Lower leg skin (tissue), 4 donors: Measurements from ENCODE around the gene RPL10. TPM values are rescaled to one million over a fixed set of nuclear protein-coding genes. Genes with fewer than 3 reads are reported as not detected.

ENCODE experiments used
- DNase-seq, 2 donors: peaks; one replicate each; pipeline ENCODE4 v3.0.0-alpha.2; 2019; ENCODE audit warnings: low spot score in 2 of 2
- H3K4me3 ChIP-seq: fragments of 200-600 bp; sonication (generic); 2 replicates; pipeline ENCODE4 v1.5.1; 2017; ENCODE audit warnings: mild to moderate bottlenecking, low read depth; ENCODE audit not compliant: poor library complexity, severe bottlenecking
- POLR2A ChIP-seq, 2 donors: fragments of 450-650 bp; IDR thresholded peaks; one replicate each; pipeline ENCODE4 v1.6.1; 2016 to 2017; ENCODE audit warnings: antibody characterized with exemption in 2 of 2, mild to moderate bottlenecking in 1 of 2, moderate library complexity in 1 of 2
- WGBS, 2 donors: methylation state at CpG; one replicate each; pipeline ENCODE4 v1.1.5; 2018; 5-methylcytosine and 5-hydroxymethylcytosine counted together
- intact Hi-C: fragments of 100-400 bp; cut with DNase I; formaldehyde crosslinking; loops from one replicate; pipeline ENCODE4 v1.15.0; 2023; ENCODE audit warnings: low total_unique reads
- total RNA-seq, 4 donors: library from RNA; depleted of rRNA; stranded (reverse); fragments of >200 nt; gene quantifications; one replicate each; pipeline ENCODE4 v1.1.0, GENCODE V29; 2016
- TF ChIP-seq, protein P1 (sequence below), 3 donors: fragments of 450-650 bp; IDR thresholded peaks; one replicate each; pipeline ENCODE4 v1.5.1; 2016; ENCODE audit warnings: antibody characterized with exemption in 3 of 3, mild to moderate bottlenecking in 3 of 3, moderate library complexity in 2 of 3

The RPL10 gene
- total RNA-seq, 4 donors from 2014 or later, result 3,266 to 8,500 (median 5,564) TPM

DNA sequence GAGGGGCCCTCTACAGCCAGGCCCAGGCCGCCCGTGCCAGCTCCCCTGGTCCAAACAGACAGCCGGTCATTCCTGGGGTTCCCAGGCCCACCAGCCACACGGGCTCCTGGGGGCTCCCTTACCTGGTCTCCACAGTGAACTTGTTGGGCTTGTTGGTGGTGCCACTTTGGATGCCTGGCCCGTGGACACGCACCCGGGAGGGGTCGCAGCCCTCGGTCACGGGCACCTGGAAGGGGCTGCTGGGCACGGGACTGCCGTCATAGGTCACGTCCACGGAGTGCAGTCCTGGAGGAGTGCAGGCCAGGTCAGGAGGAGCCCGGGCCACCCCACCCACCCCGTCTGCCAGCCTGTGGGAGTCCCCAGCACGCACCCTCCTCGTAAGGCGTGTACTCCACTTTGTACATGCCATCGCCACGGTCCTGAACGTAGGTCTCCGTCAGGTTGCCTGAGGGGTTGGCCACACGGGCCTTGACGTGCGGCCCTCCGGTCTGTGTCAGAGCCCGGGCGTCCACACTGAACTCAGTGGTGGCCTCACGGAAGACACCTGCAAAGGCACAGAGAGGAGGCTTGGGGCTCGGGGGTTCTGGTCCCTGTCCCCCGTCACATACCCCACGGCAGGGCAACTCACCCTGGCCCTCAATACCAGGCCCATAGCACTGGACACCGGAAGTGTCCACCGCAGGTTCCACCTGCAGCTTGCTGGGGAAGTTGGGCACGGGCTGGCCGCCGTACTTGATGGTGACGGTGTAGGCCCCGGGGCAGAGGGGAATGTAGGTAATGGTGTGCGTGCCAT, 38.6 kb upstream of the RPL10 start:
- H3K4me3 ChIP-seq, result no peak overlapping the region
- 91% methylated on average over 10 to 39 of the region's 41 CpGs for WGBS, 2 donors
- intact Hi-C loops, result no loop called here
- DNase-seq, result no peak
- TF ChIP-seq, protein P1, sequence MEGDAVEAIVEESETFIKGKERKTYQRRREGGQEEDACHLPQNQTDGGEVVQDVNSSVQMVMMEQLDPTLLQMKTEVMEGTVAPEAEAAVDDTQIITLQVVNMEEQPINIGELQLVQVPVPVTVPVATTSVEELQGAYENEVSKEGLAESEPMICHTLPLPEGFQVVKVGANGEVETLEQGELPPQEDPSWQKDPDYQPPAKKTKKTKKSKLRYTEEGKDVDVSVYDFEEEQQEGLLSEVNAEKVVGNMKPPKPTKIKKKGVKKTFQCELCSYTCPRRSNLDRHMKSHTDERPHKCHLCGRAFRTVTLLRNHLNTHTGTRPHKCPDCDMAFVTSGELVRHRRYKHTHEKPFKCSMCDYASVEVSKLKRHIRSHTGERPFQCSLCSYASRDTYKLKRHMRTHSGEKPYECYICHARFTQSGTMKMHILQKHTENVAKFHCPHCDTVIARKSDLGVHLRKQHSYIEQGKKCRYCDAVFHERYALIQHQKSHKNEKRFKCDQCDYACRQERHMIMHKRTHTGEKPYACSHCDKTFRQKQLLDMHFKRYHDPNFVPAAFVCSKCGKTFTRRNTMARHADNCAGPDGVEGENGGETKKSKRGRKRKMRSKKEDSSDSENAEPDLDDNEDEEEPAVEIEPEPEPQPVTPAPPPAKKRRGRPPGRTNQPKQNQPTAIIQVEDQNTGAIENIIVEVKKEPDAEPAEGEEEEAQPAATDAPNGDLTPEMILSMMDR (IDR thresholded peaks at IDR 0.05), result no peak
- no peak for TF ChIP-seq POLR2A (IDR thresholded peaks at IDR 0.05)

DNA sequence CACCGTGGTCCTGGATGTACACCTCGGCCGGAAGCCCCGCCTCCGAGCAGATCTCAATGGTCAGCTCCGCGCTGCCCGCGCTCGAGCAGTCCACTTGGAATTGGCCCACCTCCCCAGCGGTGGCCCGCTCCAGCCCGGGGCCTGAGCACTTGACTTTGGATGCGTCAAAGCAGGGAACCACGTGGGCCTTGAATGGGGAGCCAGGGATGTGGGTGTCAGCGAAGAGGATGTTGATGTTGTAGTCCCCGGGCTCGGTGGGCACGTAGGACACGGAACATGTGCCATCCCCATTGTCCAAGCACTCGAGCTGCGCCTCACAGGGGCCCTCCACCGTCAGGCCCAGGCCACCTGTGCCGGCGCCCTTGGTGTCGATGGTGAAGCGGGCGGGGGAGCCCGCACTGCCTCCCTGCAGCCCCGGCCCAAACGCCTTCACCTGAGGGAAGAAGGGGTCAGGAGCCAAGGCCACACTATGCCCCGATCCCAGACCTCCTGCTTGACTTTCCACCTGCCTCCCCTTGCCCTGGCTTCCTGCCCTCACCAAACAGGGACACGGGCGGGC, 37.9 kb upstream of the RPL10 start:
- no peak overlapping the region for H3K4me3 ChIP-seq
- intact Hi-C loops, result no loop called here
- 84 to 90% methylated on average over 12 to 31 of the region's 34 CpGs for WGBS, 2 donors
- DNase-seq, result no peak
- no peak for TF ChIP-seq POLR2A (IDR thresholded peaks at IDR 0.05)
- TF ChIP-seq, protein P1 (IDR thresholded peaks at IDR 0.05), result no peak

DNA sequence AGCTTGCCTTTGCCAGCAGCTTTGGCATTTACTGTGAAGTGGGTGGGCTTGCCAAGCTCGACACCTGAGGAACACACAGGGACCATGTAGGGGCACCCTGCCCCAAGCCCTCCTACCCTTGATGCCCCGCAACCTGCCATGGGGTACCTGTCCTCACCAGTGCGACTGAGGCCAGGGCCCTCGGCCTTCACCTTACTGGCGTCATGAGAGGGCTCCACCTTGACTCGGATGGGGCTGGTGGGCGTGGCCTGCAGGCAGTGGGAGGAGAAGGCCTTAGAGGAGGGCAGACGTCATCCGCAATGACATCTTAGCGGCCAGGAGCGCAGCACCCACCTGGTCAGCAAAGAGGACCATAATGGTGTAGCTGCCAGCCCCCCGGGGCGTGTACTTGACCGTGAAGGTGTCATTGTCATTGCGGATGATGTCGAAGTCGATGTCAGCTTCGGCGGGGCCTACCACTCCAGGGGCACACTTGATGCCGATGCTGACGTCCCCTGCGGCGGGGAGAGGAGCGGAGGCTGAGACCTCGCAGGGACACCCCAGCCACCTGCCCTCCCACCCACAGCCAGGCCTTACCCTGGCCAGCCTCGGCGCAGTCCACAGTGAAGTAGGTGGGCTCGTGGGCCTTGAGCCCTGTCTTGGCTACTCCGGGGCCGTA, 36.0 kb upstream of the RPL10 start:
- intact Hi-C loops, result no loop called here

DNA sequence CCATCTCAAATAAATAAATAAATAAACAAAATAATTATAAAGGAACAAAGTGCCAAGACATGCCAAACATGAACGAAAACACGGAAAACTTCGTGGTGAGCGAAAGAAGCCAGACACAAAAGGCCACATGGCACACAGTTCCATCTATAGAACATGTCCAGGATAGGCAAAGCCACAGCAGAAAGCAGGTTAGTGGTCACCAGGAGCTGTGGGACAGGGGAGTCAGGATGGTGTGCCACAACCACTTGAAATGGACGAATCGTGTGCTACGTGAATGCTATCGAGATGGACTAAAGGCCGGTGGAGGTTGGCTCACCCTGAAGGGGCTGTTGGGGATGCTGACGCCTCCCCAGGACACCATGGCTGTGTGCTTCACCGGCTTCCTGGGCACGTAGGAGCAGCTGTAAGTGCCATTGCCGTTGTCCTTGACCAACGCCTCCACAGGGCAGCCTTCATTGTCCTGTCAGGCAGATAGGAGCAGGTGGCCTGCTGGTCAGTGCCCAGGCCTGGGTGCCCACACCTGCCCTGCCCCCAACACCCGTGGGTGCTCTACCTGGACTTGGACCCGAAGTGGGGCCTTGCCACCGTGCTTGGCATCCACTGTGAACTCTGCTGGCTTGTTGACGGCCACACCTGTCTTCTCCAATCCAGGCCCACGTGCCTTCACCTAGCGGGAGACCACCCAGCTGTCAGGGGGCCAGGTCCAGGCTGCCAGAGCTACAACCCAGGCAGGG, 34.3 kb upstream of the RPL10 start:
- no peak for TF ChIP-seq POLR2A (IDR thresholded peaks at IDR 0.05)
- TF ChIP-seq, protein P1 (IDR thresholded peaks at IDR 0.05), result no peak
- WGBS, 2 donors, result 85 to 90% methylated on average over 13 to 20 of the region's 20 CpGs
- DNase-seq, result no peak
- intact Hi-C loops, result no loop called here
- no peak overlapping the region for H3K4me3 ChIP-seq

More for the DNA sequence above, 36.0 kb upstream of the RPL10 start:
- no peak overlapping the region for H3K4me3 ChIP-seq
- TF ChIP-seq POLR2A (IDR thresholded peaks at IDR 0.05), result no peak
- TF ChIP-seq, protein P1 (IDR thresholded peaks at IDR 0.05), result no peak
- 90 to 91% methylated on average over 8 to 27 of the region's 30 CpGs for WGBS, 2 donors
- no peak for DNase-seq

DNA sequence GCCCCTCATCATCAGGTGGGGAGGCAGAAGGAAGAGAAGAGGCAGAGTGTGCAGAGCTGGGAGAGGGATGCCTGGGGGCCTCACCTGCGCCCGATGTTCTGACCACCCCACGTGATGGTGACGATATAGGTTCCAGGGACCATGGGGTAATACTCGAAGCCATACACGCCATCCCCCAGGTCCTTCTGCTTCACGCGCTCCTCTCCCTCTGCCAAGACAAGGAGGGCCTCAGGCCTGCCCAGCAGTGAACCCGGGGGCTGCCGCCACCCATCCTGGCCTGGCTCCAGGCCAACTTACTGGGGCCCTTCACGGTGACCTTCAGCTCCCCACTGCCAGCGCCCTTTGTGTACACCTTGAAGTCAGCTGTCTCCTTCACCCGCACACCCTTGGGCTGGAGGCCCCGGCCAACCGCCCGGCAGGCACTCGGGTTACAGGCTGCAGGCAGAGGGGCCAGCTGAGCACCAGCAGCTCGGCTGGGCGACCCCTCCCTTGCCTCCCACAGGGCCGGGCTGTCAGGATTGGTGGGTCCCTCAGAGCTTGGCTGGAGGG, 33.1 kb upstream of the RPL10 start:
- intact Hi-C loops, result no loop called here
- WGBS, 2 donors, result 73 to 84% methylated on average over 10 to 20 of the region's 20 CpGs
- no peak for DNase-seq
- no peak overlapping the region for H3K4me3 ChIP-seq
- TF ChIP-seq, protein P1 (IDR thresholded peaks at IDR 0.05), result no peak
- no peak for TF ChIP-seq POLR2A (IDR thresholded peaks at IDR 0.05)
